Epithelial cell of esophagus (primary cell): ENCODE data around the gene GPRIN3.

Experiments
- DNase-seq: peaks from one replicate; pipeline ENCODE4 v3.0.0; 2010; ENCODE audit warnings: low read depth
- H3K4me3 ChIP-seq: 2 replicates; pipeline ENCODE4 v1.5.1; 2011; ENCODE audit warnings: mild to moderate bottlenecking, low read length, control low read depth
- TF ChIP-seq, protein P1 (sequence below): IDR thresholded peaks from 2 replicates; pipeline ENCODE4 v1.5.1; 2011; ENCODE audit warnings: low read depth, mild to moderate bottlenecking, low read length, control low read depth, inconsistent platforms; ENCODE audit not compliant: insufficient read depth; ENCODE audit errors: missing control alignments

Gene GPRIN3

DNA sequence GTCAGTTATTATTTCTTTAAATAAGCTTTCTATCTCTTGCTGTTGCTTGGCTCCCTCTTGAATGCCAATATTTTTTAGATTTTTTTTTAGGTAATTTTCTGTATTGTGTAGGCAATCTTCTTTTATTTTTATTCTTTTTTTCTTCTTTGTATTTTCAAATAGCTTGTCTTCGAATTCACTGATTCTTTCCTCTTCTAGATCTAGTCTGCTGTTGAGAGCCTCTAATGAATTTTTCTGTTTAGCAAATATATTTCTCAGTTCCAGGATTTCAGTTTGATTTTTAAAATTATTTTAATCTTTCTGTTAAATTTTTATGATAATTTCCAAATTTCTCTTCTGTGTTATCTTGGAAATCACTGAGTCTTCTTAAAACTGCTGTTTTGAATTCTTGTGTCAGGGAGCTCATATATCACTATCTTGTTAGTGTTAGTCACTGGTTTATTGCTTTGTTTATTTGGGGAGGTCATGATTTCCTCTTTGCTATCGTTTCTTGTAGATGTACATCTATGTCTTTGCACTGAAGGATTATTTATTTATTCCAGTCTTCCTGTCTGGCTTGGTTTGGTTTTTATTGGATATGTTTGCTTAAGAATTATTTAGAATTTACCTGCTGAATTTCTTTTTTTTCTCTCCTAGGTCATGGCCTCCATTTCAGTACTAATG, 39.9 kb upstream of the GPRIN3 start:
- DNase-seq, result no peak
- TF ChIP-seq, protein P1, sequence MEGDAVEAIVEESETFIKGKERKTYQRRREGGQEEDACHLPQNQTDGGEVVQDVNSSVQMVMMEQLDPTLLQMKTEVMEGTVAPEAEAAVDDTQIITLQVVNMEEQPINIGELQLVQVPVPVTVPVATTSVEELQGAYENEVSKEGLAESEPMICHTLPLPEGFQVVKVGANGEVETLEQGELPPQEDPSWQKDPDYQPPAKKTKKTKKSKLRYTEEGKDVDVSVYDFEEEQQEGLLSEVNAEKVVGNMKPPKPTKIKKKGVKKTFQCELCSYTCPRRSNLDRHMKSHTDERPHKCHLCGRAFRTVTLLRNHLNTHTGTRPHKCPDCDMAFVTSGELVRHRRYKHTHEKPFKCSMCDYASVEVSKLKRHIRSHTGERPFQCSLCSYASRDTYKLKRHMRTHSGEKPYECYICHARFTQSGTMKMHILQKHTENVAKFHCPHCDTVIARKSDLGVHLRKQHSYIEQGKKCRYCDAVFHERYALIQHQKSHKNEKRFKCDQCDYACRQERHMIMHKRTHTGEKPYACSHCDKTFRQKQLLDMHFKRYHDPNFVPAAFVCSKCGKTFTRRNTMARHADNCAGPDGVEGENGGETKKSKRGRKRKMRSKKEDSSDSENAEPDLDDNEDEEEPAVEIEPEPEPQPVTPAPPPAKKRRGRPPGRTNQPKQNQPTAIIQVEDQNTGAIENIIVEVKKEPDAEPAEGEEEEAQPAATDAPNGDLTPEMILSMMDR, result no peak
- no peak overlapping the region for H3K4me3 ChIP-seq

DNA sequence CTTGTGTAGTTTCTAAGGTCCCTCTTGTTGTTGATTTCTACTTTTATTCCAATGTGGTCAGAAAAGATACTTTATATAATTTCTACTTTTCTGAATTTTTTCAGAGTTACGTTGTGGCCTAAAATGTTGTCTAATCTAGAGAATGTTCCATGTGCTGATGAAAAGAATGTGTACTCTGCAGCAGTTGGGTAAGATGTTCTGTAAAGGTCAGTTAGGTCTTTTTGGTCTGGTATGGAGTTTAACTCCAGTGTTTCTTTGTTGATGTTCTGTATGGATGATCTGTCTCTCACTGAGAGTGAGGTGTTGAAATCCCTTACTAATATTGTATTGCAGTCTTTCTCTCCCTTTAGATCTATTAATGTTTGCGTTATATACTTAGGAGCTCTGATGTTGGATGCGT, 37.0 kb upstream of the GPRIN3 start:
- no peak overlapping the region for H3K4me3 ChIP-seq
- no peak for DNase-seq
- TF ChIP-seq, protein P1, result no peak

DNA sequence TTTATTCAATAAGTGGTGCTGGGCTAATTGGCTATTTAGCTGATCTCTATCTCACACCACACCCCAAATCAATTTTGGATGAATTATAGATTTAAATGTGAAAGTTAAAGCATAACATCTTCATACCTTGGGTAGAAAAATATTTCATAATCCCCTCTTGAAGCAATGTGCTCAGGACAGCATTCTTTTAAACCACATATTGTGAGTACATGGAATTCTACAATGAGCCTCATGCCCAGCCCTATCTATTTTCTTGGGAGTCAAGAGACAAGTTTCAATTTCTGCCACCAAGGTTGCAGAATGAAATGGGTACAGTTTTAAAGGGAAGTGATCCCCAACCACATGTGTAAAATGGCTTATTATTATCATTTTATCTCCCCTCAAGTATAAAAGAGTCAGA, 30.6 kb upstream of the GPRIN3 start:
- no peak for DNase-seq
- TF ChIP-seq, protein P1, result no peak
- H3K4me3 ChIP-seq, result no peak overlapping the region

DNA sequence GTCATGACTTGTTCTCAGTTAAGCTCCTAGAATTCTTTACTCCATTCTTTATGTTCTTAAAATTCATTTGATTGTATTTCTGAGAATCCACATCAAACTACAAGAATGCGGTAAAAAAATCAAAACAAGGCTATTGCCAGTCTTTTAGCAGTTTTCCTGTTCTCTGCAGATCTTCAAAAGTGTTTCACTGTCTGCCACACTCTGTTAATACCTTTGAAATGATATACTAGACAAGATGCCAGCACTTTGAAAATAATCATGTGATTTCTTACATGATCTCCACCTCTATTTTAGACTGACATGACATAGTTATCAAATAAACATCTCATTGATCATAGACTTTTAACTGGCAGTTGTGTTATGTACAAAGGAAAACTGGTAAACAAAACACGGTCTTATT, 30.1 kb upstream of the GPRIN3 start:
- TF ChIP-seq, protein P1, result no peak
- no peak overlapping the region for H3K4me3 ChIP-seq
- DNase-seq, result no peak

DNA sequence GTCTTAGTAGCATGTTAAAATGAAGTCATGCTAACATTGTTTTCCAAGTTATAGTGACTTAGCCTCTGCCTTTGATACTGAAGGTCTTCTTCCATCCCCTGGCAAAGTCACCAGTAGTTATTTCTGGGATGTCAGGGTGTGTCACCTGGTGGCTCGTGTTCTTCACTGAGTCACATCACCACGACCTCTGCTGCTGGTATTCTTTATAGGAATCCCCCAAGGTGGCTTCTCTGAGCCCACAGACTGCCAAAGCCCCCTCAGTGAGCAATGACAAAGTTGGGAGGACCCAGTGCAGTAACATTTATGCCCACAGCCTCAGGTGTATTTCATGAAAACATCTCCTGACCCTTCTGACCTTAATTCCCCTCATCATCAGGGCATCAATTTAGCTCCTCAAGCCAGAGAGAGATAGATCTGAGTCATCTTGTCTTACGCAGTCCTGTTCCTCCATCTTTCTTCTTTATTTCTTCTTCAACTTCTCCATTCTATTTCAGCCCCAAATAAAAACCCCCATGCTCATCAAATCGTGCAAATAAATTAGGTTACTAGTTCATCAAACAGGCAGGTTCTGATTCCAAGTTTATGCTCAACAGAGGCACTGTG, 29.3 kb upstream of the GPRIN3 start:
- TF ChIP-seq, protein P1, result no peak

DNA sequence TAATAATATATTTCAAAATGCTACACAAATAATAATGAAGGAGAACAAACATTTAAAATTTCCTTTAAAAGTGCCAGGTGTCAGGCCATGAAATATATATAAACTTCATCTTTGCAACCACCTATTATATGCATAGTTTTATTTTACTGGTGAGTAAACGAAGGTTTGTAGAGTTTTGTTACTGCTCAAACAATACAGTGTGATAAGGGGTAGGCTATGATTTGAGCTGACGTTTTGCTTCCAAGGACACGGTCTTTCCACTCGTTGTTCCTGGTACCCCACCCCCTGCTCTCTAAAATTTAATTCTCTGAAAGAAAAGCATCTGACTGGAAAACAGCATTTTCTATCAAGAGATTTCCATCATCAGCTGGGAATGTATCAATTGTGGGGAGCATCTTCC, 27.2 kb upstream of the GPRIN3 start:
- no peak for DNase-seq
- no peak overlapping the region for H3K4me3 ChIP-seq
- TF ChIP-seq, protein P1, result no peak

More for the DNA sequence above, 29.3 kb upstream of the GPRIN3 start:
- no peak overlapping the region for H3K4me3 ChIP-seq
- DNase-seq, result no peak

DNA sequence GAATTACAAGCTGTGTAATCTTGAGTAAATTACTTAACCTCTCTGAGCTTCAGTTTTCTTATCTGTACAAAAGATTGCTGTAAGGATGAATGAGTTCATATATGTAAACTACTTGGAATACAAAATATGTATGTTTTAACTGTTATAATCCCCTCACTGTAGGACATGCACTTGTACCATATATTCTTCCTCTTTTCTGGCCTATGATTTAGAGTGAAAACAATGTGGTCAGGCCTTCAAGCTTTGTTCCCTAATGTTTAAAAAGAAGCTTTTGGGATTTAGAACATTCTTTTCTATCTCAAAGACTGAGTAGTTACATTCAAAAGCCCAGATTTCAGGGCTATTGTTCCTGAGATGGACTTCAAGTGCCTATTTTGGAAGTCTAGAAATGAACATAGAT, 26.7 kb upstream of the GPRIN3 start:
- no peak overlapping the region for H3K4me3 ChIP-seq
- TF ChIP-seq, protein P1, result no peak
- no peak for DNase-seq
